B cell (primary cell): ENCODE measurements around the gene ZBTB32. TPM values are rescaled to one million over a fixed set of nuclear protein-coding genes. Genes with fewer than 3 reads are reported as not detected.

Experiments used
- ATAC-seq: fragments of 200-7000 bp; cut with Tn5 transposase; one replicate; pipeline ENCODE4 v1.10.0; 2021; ENCODE audit warnings: low read depth, mild to moderate bottlenecking, moderate number of reproducible peaks, moderate library complexity
- CTCF ChIA-PET: fragments of 350-600 bp; sonication (Branson Sonifier 250); formaldehyde crosslinking; loops from one replicate; lab custom pipeline; 2021; ENCODE audit warnings: antibody characterized with exemption, inconsistent platforms; lab: Charles Lee
- POLR2A ChIA-PET: fragments of 350-600 bp; sonication (Branson Sonifier 250); formaldehyde crosslinking; loops from one replicate; lab custom pipeline; 2021; ENCODE audit warnings: antibody characterized with exemption; lab: Charles Lee
- DNase-seq: peaks from one replicate; pipeline ENCODE4 v3.0.0; 2013
- H2AFZ ChIP-seq: 2 replicates; pipeline ENCODE4 v1.6.1; 2012; ENCODE audit warnings: mild to moderate bottlenecking, low read depth, low read length; ENCODE audit not compliant: insufficient read depth, poor library complexity, severe bottlenecking
- H3K27ac ChIP-seq, 2 donors: 1 replicate in 1 of 2; 2 replicates in 1 of 2; pipeline ENCODE4 v1.5.1; 2012 to 2013; ENCODE audit warnings: low read length in 2 of 2, mild to moderate bottlenecking in 2 of 2, moderate library complexity in 1 of 2
- H3K27me3 ChIP-seq, 4 experiments: fragments of 200-600 bp in 1 of 4; sonication (generic) in 1 of 4; replicated peaks in 1 of 4; 1 replicate in 2 of 4; 2 replicates in 2 of 4; pipeline versions ENCODE4 v1.6.1 to v1.7.0; 2013 to 2016; ENCODE audit warnings: low read length in 3 of 4, mild to moderate bottlenecking in 2 of 4, mixed read lengths in 1 of 4, moderate library complexity in 1 of 4; ENCODE audit not compliant: insufficient read depth in 4 of 4, control insufficient read depth in 3 of 4; ENCODE audit errors: control extremely low read depth in 1 of 4
- H3K36me3 ChIP-seq, 2 experiments: replicated peaks in 1 of 2; 1 replicate in 1 of 2; 2 replicates in 1 of 2; pipeline versions ENCODE4 v1.6.1 to v1.7.1; 2013; ENCODE audit warnings: low read length in 1 of 2; ENCODE audit not compliant: insufficient read depth in 2 of 2, control insufficient read depth in 1 of 2; ENCODE audit errors: control extremely low read depth in 1 of 2, extremely low read depth in 1 of 2
- H3K4me1 ChIP-seq, 2 donors: fragments of 200-600 bp in 1 of 2; sonication (generic) in 1 of 2; 1 replicate in 1 of 2; 2 replicates in 1 of 2; pipeline versions ENCODE4 v1.5.1 to v1.6.1; 2013 to 2017; ENCODE audit warnings: low read length in 2 of 2; ENCODE audit not compliant: control insufficient read depth in 2 of 2, insufficient read depth in 2 of 2
- H3K4me2 ChIP-seq: replicated peaks from 2 replicates; pipeline ENCODE3; 2012; ENCODE audit warnings: mild to moderate bottlenecking, low read depth, low read length; ENCODE audit not compliant: poor library complexity, severe bottlenecking
- H3K4me3 ChIP-seq, 5 experiments: fragments of 200-600 bp in 1 of 5; sonication (generic) in 1 of 5; 1 replicate in 3 of 5; 2 replicates in 2 of 5; pipeline versions ENCODE4 v1.5.1 to v1.7.0; 2011 to 2016; ENCODE audit warnings: low read length in 4 of 5, mild to moderate bottlenecking in 4 of 5, low read depth in 2 of 5, control low read depth in 1 of 5, moderate library complexity in 1 of 5; ENCODE audit not compliant: insufficient read depth in 1 of 5; ENCODE audit errors: control extremely low read depth in 1 of 5, extremely low read depth in 1 of 5
- H3K79me2 ChIP-seq: fragments of 200-600 bp; sonication (generic); one replicate; pipeline ENCODE4 v1.6.0; 2016; ENCODE audit warnings: low read length; ENCODE audit not compliant: control insufficient read depth, insufficient read depth
- H3K9ac ChIP-seq: fragments of 200-600 bp; sonication (generic); 2 replicates; pipeline ENCODE4 v1.6.1; 2017; ENCODE audit warnings: mild to moderate bottlenecking, low read length, moderate library complexity
- H3K9me3 ChIP-seq, 3 donors: one replicate each; pipeline versions ENCODE4 v1.6.1 to v1.7.1; 2013; ENCODE audit warnings: low read length in 2 of 3; ENCODE audit not compliant: control insufficient read depth in 2 of 3, insufficient read depth in 1 of 3; ENCODE audit errors: control extremely low read depth in 1 of 3
- H4K20me1 ChIP-seq: 2 replicates; pipeline ENCODE4 v1.6.0; 2012; ENCODE audit warnings: mild to moderate bottlenecking, low read length; ENCODE audit not compliant: insufficient read depth, control insufficient read depth, poor library complexity, severe bottlenecking
- H3K27ac Mint-ChIP-seq: one replicate; pipeline ENCODE4 v1.8.0; 2021; ENCODE audit warnings: mixed read lengths
- H3K27me3 Mint-ChIP-seq: one replicate; pipeline ENCODE4 v1.8.0; 2021; ENCODE audit warnings: mixed read lengths
- H3K4me1 Mint-ChIP-seq: one replicate; pipeline ENCODE4 v1.8.0; 2021; ENCODE audit warnings: mixed read lengths
- H3K4me3 Mint-ChIP-seq: one replicate; pipeline ENCODE4 v1.8.0; 2021; ENCODE audit warnings: mixed read lengths
- H3K9me3 Mint-ChIP-seq: one replicate; pipeline ENCODE4 v1.8.0; 2022; ENCODE audit warnings: mixed read lengths; ENCODE audit not compliant: insufficient read depth
- EZH2 ChIP-seq: IDR thresholded peaks from 2 replicates; pipeline ENCODE4 v1.6.1; 2012; ENCODE audit warnings: borderline replicate concordance, low read depth, mild to moderate bottlenecking, moderate library complexity, low read length; ENCODE audit not compliant: insufficient read depth, poor library complexity, severe bottlenecking
- WGBS: methylation state at CpG from one replicate; pipeline ENCODE4 v1.1.5; 2013; ENCODE audit warnings: missing lambda C conversion rate; ENCODE audit not compliant: insufficient coverage; 5-methylcytosine and 5-hydroxymethylcytosine counted together
- intact Hi-C: fragments of 100-400 bp; cut with micrococcal nuclease; formaldehyde crosslinking; loops from one replicate; pipeline ENCODE4 v1.10.0; 2022
- polyA plus RNA-seq: library from polyadenylated mRNA; depleted of rRNA; stranded (reverse); fragments of >200 nt; gene quantifications from 2 replicates; pipeline ENCODE4 v1.2.3, GENCODE V29; 2012
- total RNA-seq, 2 donors: library from RNA; stranded (reverse); fragments of 120-200 nt in 1 of 2; gene quantifications; 1 replicate in 1 of 2; 2 replicates in 1 of 2; pipeline versions ENCODE4 v1.2.3 to v1.2.4, GENCODE V29; 2013 to 2022
- TF ChIP-seq, protein P1 (sequence below): fragments of 200-600 bp; IDR thresholded peaks from one replicate; pipeline ENCODE4 v1.8.0; 2022; ENCODE audit warnings: antibody characterized with exemption, mild to moderate bottlenecking

The ZBTB32 gene
- total and polyA plus RNA-seq, 2 donors (not counting 1 experiment from before 2014, with no cell fraction given), result 18.9 to 28.1 TPM

DNA sequence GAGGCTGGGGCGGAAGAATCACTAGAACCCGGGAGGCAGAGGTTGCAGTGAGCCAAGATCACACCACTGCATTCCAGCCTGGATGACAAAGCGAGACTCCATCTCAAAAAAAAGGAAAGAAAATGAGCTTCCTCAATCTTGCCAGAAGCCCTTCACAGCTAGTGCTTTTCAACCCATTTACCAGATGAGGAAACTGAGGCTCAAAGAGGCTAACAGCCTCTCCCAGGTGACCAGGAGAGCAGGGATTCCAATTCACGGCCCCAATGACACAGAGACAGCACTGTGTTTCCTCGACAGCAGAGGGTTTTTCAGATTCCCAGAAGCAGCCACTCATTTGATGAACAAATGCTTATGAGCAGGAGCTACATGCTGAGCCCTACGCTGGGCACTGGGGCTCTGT is 34.8 kb upstream of the ZBTB32 start:
- Histone ChIP-seq H3K79me2 (no peaks in the 10 kb centered on the region), H3K27me3 (peaks cover 0 to 34% (median 13%) of the 10 kb centered on the region in 4 experiments), H3K36me3 (peaks cover 0 to 9% of the 10 kb centered on the region in 2 experiments), H3K27ac (no peak overlapping the region), H3K9ac (no peak overlapping the region), H3K4me2 (no peak overlapping the region), H3K4me1 (peaks cover 8 to 9% of the 10 kb centered on the region in 2 donors), H2AFZ (no peak overlapping the region), H3K9me3 (peaks cover 0 to 11% (median 0%) of the 10 kb centered on the region in 3 donors), H3K4me3 (no peak overlapping the region), H4K20me1 (no peaks in the 10 kb centered on the region)
- WGBS, result 95% methylated on average over 6 of the region's 6 CpGs
- H3K27me3 Mint-ChIP-seq, result peaks cover 26% of the 10 kb centered on the region
- peaks cover 7% of the 10 kb centered on the region for H3K4me1 Mint-ChIP-seq
- H3K9me3 Mint-ChIP-seq, result no peaks in the 10 kb centered on the region
- no peak for DNase-seq
- TF ChIP-seq, protein P1, sequence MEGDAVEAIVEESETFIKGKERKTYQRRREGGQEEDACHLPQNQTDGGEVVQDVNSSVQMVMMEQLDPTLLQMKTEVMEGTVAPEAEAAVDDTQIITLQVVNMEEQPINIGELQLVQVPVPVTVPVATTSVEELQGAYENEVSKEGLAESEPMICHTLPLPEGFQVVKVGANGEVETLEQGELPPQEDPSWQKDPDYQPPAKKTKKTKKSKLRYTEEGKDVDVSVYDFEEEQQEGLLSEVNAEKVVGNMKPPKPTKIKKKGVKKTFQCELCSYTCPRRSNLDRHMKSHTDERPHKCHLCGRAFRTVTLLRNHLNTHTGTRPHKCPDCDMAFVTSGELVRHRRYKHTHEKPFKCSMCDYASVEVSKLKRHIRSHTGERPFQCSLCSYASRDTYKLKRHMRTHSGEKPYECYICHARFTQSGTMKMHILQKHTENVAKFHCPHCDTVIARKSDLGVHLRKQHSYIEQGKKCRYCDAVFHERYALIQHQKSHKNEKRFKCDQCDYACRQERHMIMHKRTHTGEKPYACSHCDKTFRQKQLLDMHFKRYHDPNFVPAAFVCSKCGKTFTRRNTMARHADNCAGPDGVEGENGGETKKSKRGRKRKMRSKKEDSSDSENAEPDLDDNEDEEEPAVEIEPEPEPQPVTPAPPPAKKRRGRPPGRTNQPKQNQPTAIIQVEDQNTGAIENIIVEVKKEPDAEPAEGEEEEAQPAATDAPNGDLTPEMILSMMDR, result no peak
- TF ChIP-seq EZH2, result no peak
- no peak overlapping the region for H3K4me3 Mint-ChIP-seq
- POLR2A ChIA-PET, result no interaction called here
- CTCF ChIA-PET, result no interaction called here
- H3K27ac Mint-ChIP-seq, result no peak overlapping the region
- ATAC-seq, result no peak
- intact Hi-C loops, result no loop called here

DNA sequence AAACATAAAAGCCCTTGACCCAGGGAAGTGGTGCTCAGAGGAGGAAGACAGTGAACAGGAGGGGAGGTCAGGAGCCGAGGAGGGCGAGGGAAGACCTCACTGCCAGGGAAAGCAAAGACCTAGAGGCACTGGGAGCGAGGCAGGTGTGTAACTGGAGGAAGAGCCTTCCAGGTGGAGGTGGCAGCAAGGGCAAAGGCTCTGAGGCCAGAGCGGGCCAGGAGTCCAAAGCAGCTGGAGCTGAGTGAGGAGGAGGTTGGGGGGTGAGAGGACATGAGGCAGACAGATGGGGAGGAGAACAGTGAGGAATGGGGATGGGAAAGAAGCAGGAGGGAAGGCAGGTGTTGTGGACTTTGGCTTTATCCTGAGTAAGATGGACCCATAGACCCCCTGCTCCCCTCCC is 34.4 kb upstream of the ZBTB32 start:
- intact Hi-C loops, result no loop called here
- ChIA-PET CTCF (no interaction called here), POLR2A (no interaction called here)
- H3K4me3 Mint-ChIP-seq, result no peak overlapping the region
- DNase-seq (no peak), ATAC-seq (no peak)
- H3K4me3 ChIP-seq, result no peak overlapping the region
- H3K79me2 ChIP-seq, result no peaks in the 10 kb centered on the region
- H3K27me3 ChIP-seq, result peaks cover 0 to 34% (median 13%) of the 10 kb centered on the region in 4 experiments
- WGBS, result 66% methylated on average over 4 of the region's 4 CpGs
- H3K27me3 Mint-ChIP-seq, result peaks cover 26% of the 10 kb centered on the region
- no peak overlapping the region for H3K9ac ChIP-seq
- H3K4me1 ChIP-seq, result peaks cover 8 to 9% of the 10 kb centered on the region in 2 donors
- H2AFZ ChIP-seq, result no peak overlapping the region
- TF ChIP-seq, protein P1, result no peak
- TF ChIP-seq EZH2, result no peak
- no peak overlapping the region for H3K4me2 ChIP-seq
- no peaks in the 10 kb centered on the region for H3K9me3 Mint-ChIP-seq
- H3K36me3 ChIP-seq, result peaks cover 0 to 8% of the 10 kb centered on the region in 2 experiments
- no peaks in the 10 kb centered on the region for H4K20me1 ChIP-seq
- H3K9me3 ChIP-seq, result peaks cover 0 to 11% (median 0%) of the 10 kb centered on the region in 3 donors
- no peak overlapping the region for H3K27ac ChIP-seq
- H3K27ac Mint-ChIP-seq, result no peak overlapping the region
- peaks cover 7% of the 10 kb centered on the region for H3K4me1 Mint-ChIP-seq
